B cell (primary cell): ENCODE data around the gene TPRN. TPM values are rescaled to one million over a fixed set of nuclear protein-coding genes. Genes with fewer than 3 reads are reported as not detected.

Experiments
- ATAC-seq: fragments of 200-7000 bp; cut with Tn5 transposase; one replicate; pipeline ENCODE4 v1.10.0; 2021; ENCODE audit warnings: low read depth, mild to moderate bottlenecking, moderate number of reproducible peaks, moderate library complexity
- CTCF ChIA-PET: fragments of 350-600 bp; sonication (Branson Sonifier 250); formaldehyde crosslinking; loops from one replicate; lab custom pipeline; 2021; ENCODE audit warnings: antibody characterized with exemption, inconsistent platforms; lab: Charles Lee
- POLR2A ChIA-PET: fragments of 350-600 bp; sonication (Branson Sonifier 250); formaldehyde crosslinking; loops from one replicate; lab custom pipeline; 2021; ENCODE audit warnings: antibody characterized with exemption; lab: Charles Lee
- DNase-seq: peaks from one replicate; pipeline ENCODE4 v3.0.0; 2013
- H2AFZ ChIP-seq: 2 replicates; pipeline ENCODE4 v1.6.1; 2012; ENCODE audit warnings: mild to moderate bottlenecking, low read depth, low read length; ENCODE audit not compliant: insufficient read depth, poor library complexity, severe bottlenecking
- H3K27ac ChIP-seq, 2 donors: 1 replicate in 1 of 2; 2 replicates in 1 of 2; pipeline ENCODE4 v1.5.1; 2012 to 2013; ENCODE audit warnings: low read length in 2 of 2, mild to moderate bottlenecking in 2 of 2, moderate library complexity in 1 of 2
- H3K27me3 ChIP-seq, 4 experiments: fragments of 200-600 bp in 1 of 4; sonication (generic) in 1 of 4; replicated peaks in 1 of 4; 1 replicate in 2 of 4; 2 replicates in 2 of 4; pipeline versions ENCODE4 v1.6.1 to v1.7.0; 2013 to 2016; ENCODE audit warnings: low read length in 3 of 4, mild to moderate bottlenecking in 2 of 4, mixed read lengths in 1 of 4, moderate library complexity in 1 of 4; ENCODE audit not compliant: insufficient read depth in 4 of 4, control insufficient read depth in 3 of 4; ENCODE audit errors: control extremely low read depth in 1 of 4
- H3K36me3 ChIP-seq, 2 experiments: replicated peaks in 1 of 2; 1 replicate in 1 of 2; 2 replicates in 1 of 2; pipeline versions ENCODE4 v1.6.1 to v1.7.1; 2013; ENCODE audit warnings: low read length in 1 of 2; ENCODE audit not compliant: insufficient read depth in 2 of 2, control insufficient read depth in 1 of 2; ENCODE audit errors: control extremely low read depth in 1 of 2, extremely low read depth in 1 of 2
- H3K4me1 ChIP-seq, 2 donors: fragments of 200-600 bp in 1 of 2; sonication (generic) in 1 of 2; 1 replicate in 1 of 2; 2 replicates in 1 of 2; pipeline versions ENCODE4 v1.5.1 to v1.6.1; 2013 to 2017; ENCODE audit warnings: low read length in 2 of 2; ENCODE audit not compliant: control insufficient read depth in 2 of 2, insufficient read depth in 2 of 2
- H3K4me2 ChIP-seq: replicated peaks from 2 replicates; pipeline ENCODE3; 2012; ENCODE audit warnings: mild to moderate bottlenecking, low read depth, low read length; ENCODE audit not compliant: poor library complexity, severe bottlenecking
- H3K4me3 ChIP-seq, 5 experiments: fragments of 200-600 bp in 1 of 5; sonication (generic) in 1 of 5; 1 replicate in 3 of 5; 2 replicates in 2 of 5; pipeline versions ENCODE4 v1.5.1 to v1.7.0; 2011 to 2016; ENCODE audit warnings: low read length in 4 of 5, mild to moderate bottlenecking in 4 of 5, low read depth in 2 of 5, control low read depth in 1 of 5, moderate library complexity in 1 of 5; ENCODE audit not compliant: insufficient read depth in 1 of 5; ENCODE audit errors: control extremely low read depth in 1 of 5, extremely low read depth in 1 of 5
- H3K79me2 ChIP-seq: fragments of 200-600 bp; sonication (generic); one replicate; pipeline ENCODE4 v1.6.0; 2016; ENCODE audit warnings: low read length; ENCODE audit not compliant: control insufficient read depth, insufficient read depth
- H3K9ac ChIP-seq: fragments of 200-600 bp; sonication (generic); 2 replicates; pipeline ENCODE4 v1.6.1; 2017; ENCODE audit warnings: mild to moderate bottlenecking, low read length, moderate library complexity
- H3K9me3 ChIP-seq, 3 donors: one replicate each; pipeline versions ENCODE4 v1.6.1 to v1.7.1; 2013; ENCODE audit warnings: low read length in 2 of 3; ENCODE audit not compliant: control insufficient read depth in 2 of 3, insufficient read depth in 1 of 3; ENCODE audit errors: control extremely low read depth in 1 of 3
- H4K20me1 ChIP-seq: 2 replicates; pipeline ENCODE4 v1.6.0; 2012; ENCODE audit warnings: mild to moderate bottlenecking, low read length; ENCODE audit not compliant: insufficient read depth, control insufficient read depth, poor library complexity, severe bottlenecking
- H3K27ac Mint-ChIP-seq: one replicate; pipeline ENCODE4 v1.8.0; 2021; ENCODE audit warnings: mixed read lengths
- H3K27me3 Mint-ChIP-seq: one replicate; pipeline ENCODE4 v1.8.0; 2021; ENCODE audit warnings: mixed read lengths
- H3K4me1 Mint-ChIP-seq: one replicate; pipeline ENCODE4 v1.8.0; 2021; ENCODE audit warnings: mixed read lengths
- H3K4me3 Mint-ChIP-seq: one replicate; pipeline ENCODE4 v1.8.0; 2021; ENCODE audit warnings: mixed read lengths
- H3K9me3 Mint-ChIP-seq: one replicate; pipeline ENCODE4 v1.8.0; 2022; ENCODE audit warnings: mixed read lengths; ENCODE audit not compliant: insufficient read depth
- CTCF ChIP-seq: fragments of 200-600 bp; IDR thresholded peaks from one replicate; pipeline ENCODE4 v1.8.0; 2022; ENCODE audit warnings: antibody characterized with exemption, mild to moderate bottlenecking
- EZH2 ChIP-seq: IDR thresholded peaks from 2 replicates; pipeline ENCODE4 v1.6.1; 2012; ENCODE audit warnings: borderline replicate concordance, low read depth, mild to moderate bottlenecking, moderate library complexity, low read length; ENCODE audit not compliant: insufficient read depth, poor library complexity, severe bottlenecking
- WGBS: methylation state at CpG from one replicate; pipeline ENCODE4 v1.1.5; 2013; ENCODE audit warnings: missing lambda C conversion rate; ENCODE audit not compliant: insufficient coverage; 5-methylcytosine and 5-hydroxymethylcytosine counted together
- intact Hi-C: fragments of 100-400 bp; cut with micrococcal nuclease; formaldehyde crosslinking; loops from one replicate; pipeline ENCODE4 v1.10.0; 2022
- polyA plus RNA-seq: library from polyadenylated mRNA; depleted of rRNA; stranded (reverse); fragments of >200 nt; gene quantifications from 2 replicates; pipeline ENCODE4 v1.2.3, GENCODE V29; 2012
- total RNA-seq, 2 donors: library from RNA; stranded (reverse); fragments of 120-200 nt in 1 of 2; gene quantifications; 1 replicate in 1 of 2; 2 replicates in 1 of 2; pipeline versions ENCODE4 v1.2.3 to v1.2.4, GENCODE V29; 2013 to 2022

The TPRN gene
- total and polyA plus RNA-seq, 2 donors (not counting 1 experiment from before 2014, with no cell fraction given), result 5.7 to 16.3 TPM

- Histone ChIP-seq H3K36me3 (no peaks in the 10 kb centered on the region), H3K4me3 (peak overlapping the region; percentile 36 to 77 (median 71)), H2AFZ (peak overlapping the region; percentile 96), H3K4me2 (peak overlapping the region; percentile 95), H4K20me1 (no peaks in the 10 kb centered on the region), H3K27me3 (peaks cover 0 to 12% (median 0%) of the 10 kb centered on the region in 4 experiments), H3K27ac (peak overlapping the region; percentile 79 to 91), H3K79me2 (no peaks in the 10 kb centered on the region), H3K9me3 (no peaks in the 10 kb centered on the region), H3K4me1 (peaks cover 13 to 32% of the 10 kb centered on the region in 2 donors), H3K9ac (peak overlapping the region; percentile 75)
- peaks cover 16% of the 10 kb centered on the region for H3K4me1 Mint-ChIP-seq
- H3K27me3 Mint-ChIP-seq, result peaks cover 4% of the 10 kb centered on the region
- DNase-seq (peak; percentile 99), ATAC-seq (peak; percentile 92)
- CTCF ChIA-PET, result interaction anchor here (0.5 to 7.0 kb wide), 12 partner anchors 15 to 194 kb away, joined by 3 to 76 read pairs (median 4); partner anchors contain the start of genes ANAPC2, NDOR1, SSNA1 and TMEM203
- WGBS, result 1% methylated on average over 63 of the region's 63 CpGs
- peak overlapping the region; percentile 86 for H3K4me3 Mint-ChIP-seq
- POLR2A ChIA-PET, result interaction anchor here (0.5 to 3.1 kb wide), 15 partner anchors 9 to 465 kb away, joined by 3 to 15 read pairs (median 5); partner anchors contain the start of genes ANAPC2, LCN8, NDOR1 and SSNA1
- TF ChIP-seq CTCF (no peak), EZH2 (no peak)
- intact Hi-C loops, result loop anchor here (1.0 to 5.0 kb wide), 7 partner anchors 13 to 384 kb away; partner anchors contain the start of genes ARRDC1, NDOR1, TMEM203 and TPRN
- no peaks in the 10 kb centered on the region for H3K9me3 Mint-ChIP-seq
- peak overlapping the region; percentile 82 for H3K27ac Mint-ChIP-seq
These were observed 22.8 kb upstream of the TPRN start for GRCh38 chr9:137223078-137223970.
